WTC11 (cell line): ENCODE results near the gene FERMT2. TPM values are rescaled to one million over a fixed set of nuclear protein-coding genes. Genes with fewer than 3 reads are reported as not detected.

ENCODE experiments used
- ATAC-seq: fragments of 200-7000 bp; cut with Tn5 transposase; 2 replicates; pipeline ENCODE4 v1.10.0; 2021; ENCODE audit warnings: mild to moderate bottlenecking, moderate library complexity
- CTCF ChIA-PET: fragments of 300-600 bp; sonication (Branson Sonifier 250); formaldehyde crosslinking; loops from one replicate; lab custom pipeline; 2021; ENCODE audit warnings: antibody characterized with exemption; lab: Charles Lee
- POLR2A ChIA-PET: fragments of 350-600 bp; sonication (Branson Sonifier 250); formaldehyde crosslinking; loops from one replicate; lab custom pipeline; 2021; ENCODE audit warnings: antibody characterized with exemption; lab: Charles Lee
- DNase-seq: peaks from one replicate; pipeline ENCODE4 v3.0.0; 2021; ENCODE audit warnings: low spot score
- H3K27ac Mint-ChIP-seq: 2 replicates; pipeline ENCODE4 v1.8.0; 2021; ENCODE audit warnings: mixed read lengths
- H3K27me3 Mint-ChIP-seq: 2 replicates; pipeline ENCODE4 v1.8.0; 2021; ENCODE audit warnings: low read depth, mild to moderate bottlenecking, moderate library complexity, mixed read lengths
- H3K36me3 Mint-ChIP-seq: 2 replicates; pipeline ENCODE4 v1.8.0; 2021; ENCODE audit warnings: mixed read lengths
- H3K4me1 Mint-ChIP-seq: 2 replicates; pipeline ENCODE4 v1.8.0; 2022; ENCODE audit warnings: mixed read lengths
- H3K4me3 Mint-ChIP-seq: 2 replicates; pipeline ENCODE4 v1.8.0; 2021; ENCODE audit warnings: mild to moderate bottlenecking, moderate library complexity, mixed read lengths
- H3K9me3 Mint-ChIP-seq: 2 replicates; pipeline ENCODE4 v1.8.0; 2021; ENCODE audit warnings: mixed read lengths
- CREB1 ChIP-seq: sonication (generic); formaldehyde crosslinking; IDR thresholded peaks from 2 replicates; pipeline ENCODE4 v1.8.0; 2023; ENCODE audit warnings: mild to moderate bottlenecking, missing genetic modification reagents
- ETV6 ChIP-seq: sonication (generic); formaldehyde crosslinking; IDR thresholded peaks from 2 replicates; pipeline ENCODE4 v1.8.1; 2022; ENCODE audit warnings: mild to moderate bottlenecking, missing genetic modification reagents
- FOXP1 ChIP-seq: sonication (generic); formaldehyde crosslinking; IDR thresholded peaks from 2 replicates; pipeline ENCODE4 v1.8.0; 2022; ENCODE audit warnings: missing genetic modification reagents, mild to moderate bottlenecking, moderate library complexity, borderline replicate concordance
- IRF2 ChIP-seq: sonication (generic); formaldehyde crosslinking; IDR thresholded peaks from 2 replicates; pipeline ENCODE4 v1.8.0; 2022; ENCODE audit warnings: low read depth, missing genetic modification reagents, borderline replicate concordance
- MXD4 ChIP-seq: fragments of 250-450 bp; sonication (Bioruptor Pico); IDR thresholded peaks from 2 replicates; pipeline ENCODE4 v1.8.0; 2021; ENCODE audit warnings: mild to moderate bottlenecking, moderate library complexity, borderline replicate concordance
- NR2C2 ChIP-seq: sonication (generic); formaldehyde crosslinking; IDR thresholded peaks from 2 replicates; pipeline ENCODE4 v1.8.0; 2022; ENCODE audit warnings: mild to moderate bottlenecking, missing genetic modification reagents
- RORB ChIP-seq: fragments of 250-450 bp; sonication (Bioruptor Pico); IDR thresholded peaks from 2 replicates; pipeline ENCODE4 v1.9.0; 2021; ENCODE audit warnings: mild to moderate bottlenecking
- SMAD3 ChIP-seq: sonication (generic); formaldehyde crosslinking; IDR thresholded peaks from 2 replicates; pipeline ENCODE4 v1.8.0; 2022; ENCODE audit warnings: missing genetic modification reagents, mild to moderate bottlenecking, borderline replicate concordance
- TEAD4 ChIP-seq: sonication (generic); formaldehyde crosslinking; IDR thresholded peaks from 2 replicates; pipeline ENCODE4 v1.8.0; 2022; ENCODE audit warnings: mild to moderate bottlenecking, missing genetic modification reagents
- ZMAT4 ChIP-seq: fragments of 250-450 bp; sonication (Bioruptor Pico); IDR thresholded peaks from 2 replicates; pipeline ENCODE4 v1.9.0; 2021; ENCODE audit warnings: mild to moderate bottlenecking
- ZNF121 ChIP-seq: sonication (generic); formaldehyde crosslinking; IDR thresholded peaks from 2 replicates; pipeline ENCODE4 v1.8.0; 2023; ENCODE audit warnings: missing genetic modification reagents
- ZNF423 ChIP-seq: fragments of 250-450 bp; sonication (Bioruptor Pico); IDR thresholded peaks from 2 replicates; pipeline ENCODE4 v2.1.2; 2022; ENCODE audit warnings: mild to moderate bottlenecking, moderate library complexity
- total RNA-seq: library from RNA; stranded (reverse); gene quantifications from 3 replicates; pipeline ENCODE4 v1.2.3, GENCODE V29; 2021
- TF ChIP-seq, protein P1 (sequence below): sonication (generic); formaldehyde crosslinking; IDR thresholded peaks from 2 replicates; pipeline ENCODE4 v1.8.0; 2022; ENCODE audit warnings: mild to moderate bottlenecking, missing genetic modification reagents
- TF ChIP-seq, protein P2 (sequence below): sonication (generic); formaldehyde crosslinking; IDR thresholded peaks from 2 replicates; pipeline ENCODE4 v1.8.0; 2022; ENCODE audit warnings: mild to moderate bottlenecking, missing genetic modification reagents
- TF ChIP-seq, protein P3 (sequence below): sonication (generic); formaldehyde crosslinking; IDR thresholded peaks from 2 replicates; pipeline ENCODE4 v1.8.0; 2022; ENCODE audit warnings: mild to moderate bottlenecking, missing genetic modification reagents
- TF ChIP-seq, protein P4 (sequence below): sonication (generic); formaldehyde crosslinking; IDR thresholded peaks from 2 replicates; pipeline ENCODE4 v1.8.0; 2023; ENCODE audit warnings: missing genetic modification reagents
- TF ChIP-seq, protein P5 (sequence below): fragments of 250-450 bp; sonication (Bioruptor Pico); conservative IDR thresholded peaks from 2 replicates; pipeline ENCODE4 v1.9.0; 2021; ENCODE audit warnings: mild to moderate bottlenecking
- TF ChIP-seq, protein P6 (sequence below): sonication (generic); formaldehyde crosslinking; IDR thresholded peaks from 2 replicates; pipeline ENCODE4 v1.8.1; 2022; ENCODE audit warnings: missing genetic modification reagents, borderline replicate concordance

Gene FERMT2
- total RNA-seq, 1 experiment from 2014 or later, result 92.8 TPM

DNA sequence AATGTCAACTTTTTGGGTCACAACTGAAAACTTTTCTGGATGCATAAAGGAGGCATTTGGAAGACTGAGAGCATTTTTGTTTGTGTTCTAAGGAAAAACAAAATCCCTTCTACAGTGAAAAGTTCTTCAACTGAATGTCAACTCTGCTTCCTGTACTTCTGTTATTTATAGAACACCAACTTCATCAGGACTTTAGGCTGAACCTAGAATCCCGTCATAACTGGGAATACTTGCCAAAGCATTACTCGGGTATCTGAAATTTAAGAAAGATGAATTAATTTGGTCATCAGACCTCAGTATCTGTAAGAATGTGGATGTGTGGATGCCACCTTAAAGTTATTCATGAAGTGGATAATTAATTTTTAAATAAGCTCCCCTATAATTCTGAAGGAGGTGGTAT, 73.2 kb downstream of the FERMT2 start:
- Mint-ChIP-seq H3K4me3 (no peak overlapping the region), H3K36me3 (peaks cover 24% of the 10 kb centered on the region), H3K27me3 (no peaks in the 10 kb centered on the region), H3K4me1 (peaks cover 64% of the 10 kb centered on the region), H3K9me3 (no peaks in the 10 kb centered on the region), H3K27ac (peak overlapping the region; percentile 42; the same call in 1 of the 2 replicates)
- DNase-seq (no peak), ATAC-seq (no peak)
- TF ChIP-seq CREB1 (no peak), ZMAT4 (CRISPR knock-in tag) (no peak), ZNF121 (CRISPR knock-in tag) (no peak), NR2C2 (CRISPR knock-in tag) (no peak), ETV6 (no peak), SMAD3 (CRISPR knock-in tag) (no peak), FOXP1 (no peak), MXD4 (CRISPR knock-in tag) (no peak), ZNF423 (CRISPR knock-in tag) (no peak)
- TF ChIP-seq, protein P1, sequence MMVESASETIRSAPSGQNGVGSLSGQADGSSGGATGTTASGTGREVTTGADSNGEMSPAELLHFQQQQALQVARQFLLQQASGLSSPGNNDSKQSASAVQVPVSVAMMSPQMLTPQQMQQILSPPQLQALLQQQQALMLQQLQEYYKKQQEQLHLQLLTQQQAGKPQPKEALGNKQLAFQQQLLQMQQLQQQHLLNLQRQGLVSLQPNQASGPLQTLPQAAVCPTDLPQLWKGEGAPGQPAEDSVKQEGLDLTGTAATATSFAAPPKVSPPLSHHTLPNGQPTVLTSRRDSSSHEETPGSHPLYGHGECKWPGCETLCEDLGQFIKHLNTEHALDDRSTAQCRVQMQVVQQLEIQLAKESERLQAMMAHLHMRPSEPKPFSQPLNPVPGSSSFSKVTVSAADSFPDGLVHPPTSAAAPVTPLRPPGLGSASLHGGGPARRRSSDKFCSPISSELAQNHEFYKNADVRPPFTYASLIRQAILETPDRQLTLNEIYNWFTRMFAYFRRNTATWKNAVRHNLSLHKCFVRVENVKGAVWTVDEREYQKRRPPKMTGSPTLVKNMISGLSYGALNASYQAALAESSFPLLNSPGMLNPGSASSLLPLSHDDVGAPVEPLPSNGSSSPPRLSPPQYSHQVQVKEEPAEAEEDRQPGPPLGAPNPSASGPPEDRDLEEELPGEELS (CRISPR knock-in tag), result no peak
- TF ChIP-seq, protein P2, sequence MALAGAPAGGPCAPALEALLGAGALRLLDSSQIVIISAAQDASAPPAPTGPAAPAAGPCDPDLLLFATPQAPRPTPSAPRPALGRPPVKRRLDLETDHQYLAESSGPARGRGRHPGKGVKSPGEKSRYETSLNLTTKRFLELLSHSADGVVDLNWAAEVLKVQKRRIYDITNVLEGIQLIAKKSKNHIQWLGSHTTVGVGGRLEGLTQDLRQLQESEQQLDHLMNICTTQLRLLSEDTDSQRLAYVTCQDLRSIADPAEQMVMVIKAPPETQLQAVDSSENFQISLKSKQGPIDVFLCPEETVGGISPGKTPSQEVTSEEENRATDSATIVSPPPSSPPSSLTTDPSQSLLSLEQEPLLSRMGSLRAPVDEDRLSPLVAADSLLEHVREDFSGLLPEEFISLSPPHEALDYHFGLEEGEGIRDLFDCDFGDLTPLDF (CRISPR knock-in tag), result no peak
- TF ChIP-seq, protein P3, sequence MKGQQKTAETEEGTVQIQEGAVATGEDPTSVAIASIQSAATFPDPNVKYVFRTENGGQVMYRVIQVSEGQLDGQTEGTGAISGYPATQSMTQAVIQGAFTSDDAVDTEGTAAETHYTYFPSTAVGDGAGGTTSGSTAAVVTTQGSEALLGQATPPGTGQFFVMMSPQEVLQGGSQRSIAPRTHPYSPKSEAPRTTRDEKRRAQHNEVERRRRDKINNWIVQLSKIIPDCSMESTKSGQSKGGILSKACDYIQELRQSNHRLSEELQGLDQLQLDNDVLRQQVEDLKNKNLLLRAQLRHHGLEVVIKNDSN (CRISPR knock-in tag), result no peak
- TF ChIP-seq, protein P4, sequence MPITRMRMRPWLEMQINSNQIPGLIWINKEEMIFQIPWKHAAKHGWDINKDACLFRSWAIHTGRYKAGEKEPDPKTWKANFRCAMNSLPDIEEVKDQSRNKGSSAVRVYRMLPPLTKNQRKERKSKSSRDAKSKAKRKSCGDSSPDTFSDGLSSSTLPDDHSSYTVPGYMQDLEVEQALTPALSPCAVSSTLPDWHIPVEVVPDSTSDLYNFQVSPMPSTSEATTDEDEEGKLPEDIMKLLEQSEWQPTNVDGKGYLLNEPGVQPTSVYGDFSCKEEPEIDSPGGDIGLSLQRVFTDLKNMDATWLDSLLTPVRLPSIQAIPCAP (CRISPR knock-in tag), result no peak
- POLR2A ChIA-PET, result interaction anchor here (0.5 kb wide), 1 partner anchor 1221 kb away, joined by 3 read pairs; no protein-coding TSS in a partner anchor
- CTCF ChIA-PET, result no interaction called here

GRCh38 chr14:52876806-52877205, 74.0 kb downstream of the FERMT2 start:
- Mint-ChIP-seq H3K27me3 (no peaks in the 10 kb centered on the region), H3K27ac (peak overlapping the region; percentile 88), H3K4me1 (peaks cover 69% of the 10 kb centered on the region), H3K36me3 (peaks cover 32% of the 10 kb centered on the region), H3K9me3 (no peaks in the 10 kb centered on the region), H3K4me3 (peak overlapping the region; percentile 40)
- TF ChIP-seq IRF2 (CRISPR knock-in tag) (no peak), TEAD4 (CRISPR knock-in tag) (no peak), RORB (CRISPR knock-in tag) (no peak), ZNF121 (CRISPR knock-in tag) (no peak)
- TF ChIP-seq, protein P5, sequence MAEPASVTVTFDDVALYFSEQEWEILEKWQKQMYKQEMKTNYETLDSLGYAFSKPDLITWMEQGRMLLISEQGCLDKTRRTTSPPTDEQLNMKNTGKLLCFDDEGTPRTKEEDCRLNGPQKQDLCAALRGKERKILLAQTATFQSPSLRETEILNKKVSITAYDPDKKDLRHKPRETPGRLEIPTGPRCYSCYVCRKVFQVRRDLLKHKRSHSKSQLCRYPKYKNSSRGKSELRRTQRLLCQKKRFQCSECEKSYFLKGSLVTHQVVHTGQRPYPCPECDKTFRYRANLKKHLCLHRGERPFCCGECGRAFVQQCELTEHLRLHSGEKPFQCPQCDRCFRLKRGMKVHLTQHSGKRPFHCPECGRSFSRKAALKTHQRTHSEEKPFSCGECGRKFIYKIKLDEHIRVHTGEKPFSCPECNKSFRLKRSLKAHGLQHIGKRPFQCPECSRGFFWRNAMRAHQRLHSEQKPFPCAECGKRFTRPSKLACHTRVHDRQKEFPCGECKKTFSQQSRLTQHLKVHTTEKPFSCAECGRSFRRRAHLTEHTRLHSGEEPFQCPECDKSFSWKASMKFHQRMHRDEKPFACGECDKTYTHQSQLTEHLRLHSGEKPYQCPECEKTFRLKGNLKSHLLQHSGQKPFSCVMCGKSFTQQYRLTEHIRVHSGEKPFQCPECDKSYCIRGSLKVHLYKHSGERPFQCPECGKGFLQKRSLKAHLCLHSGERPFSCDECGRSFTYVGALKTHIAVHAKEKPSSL (CRISPR knock-in tag), result no peak
- TF ChIP-seq, protein P6, sequence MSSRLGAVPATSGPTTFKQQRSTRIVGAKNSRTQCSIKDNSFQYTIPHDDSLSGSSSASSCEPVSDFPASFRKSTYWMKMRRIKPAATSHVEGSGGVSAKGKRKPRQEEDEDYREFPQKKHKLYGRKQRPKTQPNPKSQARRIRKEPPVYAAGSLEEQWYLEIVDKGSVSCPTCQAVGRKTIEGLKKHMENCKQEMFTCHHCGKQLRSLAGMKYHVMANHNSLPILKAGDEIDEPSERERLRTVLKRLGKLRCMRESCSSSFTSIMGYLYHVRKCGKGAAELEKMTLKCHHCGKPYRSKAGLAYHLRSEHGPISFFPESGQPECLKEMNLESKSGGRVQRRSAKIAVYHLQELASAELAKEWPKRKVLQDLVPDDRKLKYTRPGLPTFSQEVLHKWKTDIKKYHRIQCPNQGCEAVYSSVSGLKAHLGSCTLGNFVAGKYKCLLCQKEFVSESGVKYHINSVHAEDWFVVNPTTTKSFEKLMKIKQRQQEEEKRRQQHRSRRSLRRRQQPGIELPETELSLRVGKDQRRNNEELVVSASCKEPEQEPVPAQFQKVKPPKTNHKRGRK (CRISPR knock-in tag), result no peak
- ChIA-PET CTCF (no interaction called here), POLR2A (no interaction called here)
- DNase-seq (no peak), ATAC-seq (no peak)
